Uterus (tissue), 4 donors: ENCODE data around the gene TDRD10. TPM values are rescaled to one million over a fixed set of nuclear protein-coding genes. Genes with fewer than 3 reads are reported as not detected.
A peak's percentile ranks its signal among the peaks of the same experiment; 100 is the strongest.

Experiments
- DNase-seq, 2 donors: peaks; one replicate each; pipeline ENCODE4 v3.0.0-alpha.2; 2019 to 2020
- H3K27ac ChIP-seq, 2 donors: fragments of 200-600 bp; sonication (generic); 1 replicate in 1 of 2; 2 replicates in 1 of 2; pipeline ENCODE4 v1.5.1; 2016 to 2018
- H3K27me3 ChIP-seq, 2 donors: fragments of 200-600 bp; sonication (generic); one replicate each; pipeline ENCODE4 v1.5.1; 2018 to 2019; ENCODE audit warnings: control low read depth in 1 of 2
- H3K36me3 ChIP-seq, 2 donors: fragments of 200-600 bp; sonication (generic); one replicate each; pipeline ENCODE4 v1.5.1; 2019; ENCODE audit warnings: control low read depth in 1 of 2
- H3K4me1 ChIP-seq, 2 donors: fragments of 200-600 bp; sonication (generic); one replicate each; pipeline ENCODE4 v1.5.1; 2018 to 2019; ENCODE audit warnings: control low read depth in 1 of 2
- H3K4me3 ChIP-seq, 2 donors: fragments of 200-600 bp; sonication (generic); 1 replicate in 1 of 2; 2 replicates in 1 of 2; pipeline ENCODE4 v1.5.1; 2018 to 2019; ENCODE audit warnings: mild to moderate bottlenecking in 1 of 2
- H3K9me3 ChIP-seq, 2 donors: fragments of 200-600 bp; sonication (generic); one replicate each; pipeline ENCODE4 v1.5.1; 2019; ENCODE audit warnings: control low read depth in 1 of 2
- POLR2A ChIP-seq, 2 donors: fragments of 450-650 bp; IDR thresholded peaks; one replicate each; pipeline ENCODE4 v1.6.1; 2016; ENCODE audit warnings: antibody characterized with exemption in 2 of 2, mild to moderate bottlenecking in 1 of 2, moderate library complexity in 1 of 2
- intact Hi-C: fragments of 100-400 bp; cut with DNase I; formaldehyde crosslinking; loops from one replicate; pipeline ENCODE4 v1.15.1; 2023; ENCODE audit warnings: low total_unique reads
- total RNA-seq, 4 donors: library from RNA; depleted of rRNA in 3 of 4; stranded (reverse); fragments of >200 nt in 3 of 4; gene quantifications; one replicate each; pipeline versions ENCODE4 v1.1.0 to v1.2.4, GENCODE V29; 2014 to 2023
- TF ChIP-seq, protein P1 (sequence below), 4 experiments: fragments of 200-600 bp in 2 of 4; fragments of 450-650 bp in 2 of 4; sonication (generic) in 2 of 4; IDR thresholded peaks; one replicate each; pipeline ENCODE4 v1.5.1; 2016 to 2019; ENCODE audit warnings: antibody characterized with exemption in 4 of 4, mild to moderate bottlenecking in 2 of 4, moderate library complexity in 1 of 4
- donor health status: DM: yes; HTN: yes; CAD: no.

TDRD10 gene
- total RNA-seq, 4 donors from 2014 or later = 1.3 to 19.7 (median 6.9) TPM

DNA sequence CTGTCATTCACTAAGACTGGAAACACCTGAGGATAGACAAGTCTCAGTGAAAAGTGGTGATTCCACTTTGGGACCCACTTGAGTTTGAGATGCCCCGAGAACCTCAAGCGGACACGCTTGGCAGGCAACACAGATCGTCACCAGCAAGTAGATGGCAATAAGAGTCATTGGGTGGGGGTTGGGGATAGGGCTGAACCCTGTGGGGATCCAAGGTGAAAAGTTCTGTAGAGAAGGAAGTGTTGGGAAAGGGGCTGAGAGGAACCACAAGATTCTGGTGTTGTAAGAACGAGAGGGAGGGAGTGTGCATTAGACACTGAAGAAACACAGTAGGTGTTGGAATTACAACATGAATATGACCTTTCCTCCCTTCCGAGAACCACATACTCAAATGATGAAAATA lies 45.4 kb upstream of the TDRD10 start:
- no peak for DNase-seq
- no peak overlapping the region for H3K4me3 ChIP-seq
- no peak overlapping the region for H3K27ac ChIP-seq
- intact Hi-C loops = no loop called here
- TF ChIP-seq, protein P1, sequence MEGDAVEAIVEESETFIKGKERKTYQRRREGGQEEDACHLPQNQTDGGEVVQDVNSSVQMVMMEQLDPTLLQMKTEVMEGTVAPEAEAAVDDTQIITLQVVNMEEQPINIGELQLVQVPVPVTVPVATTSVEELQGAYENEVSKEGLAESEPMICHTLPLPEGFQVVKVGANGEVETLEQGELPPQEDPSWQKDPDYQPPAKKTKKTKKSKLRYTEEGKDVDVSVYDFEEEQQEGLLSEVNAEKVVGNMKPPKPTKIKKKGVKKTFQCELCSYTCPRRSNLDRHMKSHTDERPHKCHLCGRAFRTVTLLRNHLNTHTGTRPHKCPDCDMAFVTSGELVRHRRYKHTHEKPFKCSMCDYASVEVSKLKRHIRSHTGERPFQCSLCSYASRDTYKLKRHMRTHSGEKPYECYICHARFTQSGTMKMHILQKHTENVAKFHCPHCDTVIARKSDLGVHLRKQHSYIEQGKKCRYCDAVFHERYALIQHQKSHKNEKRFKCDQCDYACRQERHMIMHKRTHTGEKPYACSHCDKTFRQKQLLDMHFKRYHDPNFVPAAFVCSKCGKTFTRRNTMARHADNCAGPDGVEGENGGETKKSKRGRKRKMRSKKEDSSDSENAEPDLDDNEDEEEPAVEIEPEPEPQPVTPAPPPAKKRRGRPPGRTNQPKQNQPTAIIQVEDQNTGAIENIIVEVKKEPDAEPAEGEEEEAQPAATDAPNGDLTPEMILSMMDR (IDR thresholded peaks at IDR 0.05) = no peak
- TF ChIP-seq POLR2A (IDR thresholded peaks at IDR 0.05) = no peak
- H3K27me3 ChIP-seq = no peaks in the 10 kb centered on the region
- H3K36me3 ChIP-seq = no peaks in the 10 kb centered on the region
- H3K4me1 ChIP-seq = no peaks in the 10 kb centered on the region
- H3K9me3 ChIP-seq = no peaks in the 10 kb centered on the region

DNA sequence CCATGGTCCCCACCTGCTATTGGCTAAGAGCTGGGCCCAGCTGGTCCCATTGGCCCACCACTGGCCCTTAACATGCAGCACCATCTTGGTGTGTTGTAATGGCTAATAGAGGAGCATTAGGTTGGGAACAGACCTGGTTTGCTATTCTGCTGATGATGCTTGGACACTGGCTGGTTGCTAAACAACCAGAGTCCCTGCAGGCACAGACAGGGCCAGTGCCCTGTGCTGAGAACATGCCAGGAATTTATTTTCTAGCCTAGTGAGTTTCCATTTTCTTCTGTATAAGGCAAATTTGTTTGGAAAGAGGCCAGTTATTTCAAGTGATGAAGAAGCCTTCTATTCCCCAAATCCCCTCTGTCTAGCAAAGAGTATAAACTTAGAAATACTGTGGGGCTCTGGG lies 42.9 kb upstream of the TDRD10 start:
- H3K4me1 ChIP-seq = no peaks in the 10 kb centered on the region
- H3K27me3 ChIP-seq = no peaks in the 10 kb centered on the region
- H3K27ac ChIP-seq = no peak overlapping the region
- H3K9me3 ChIP-seq = no peaks in the 10 kb centered on the region
- no peaks in the 10 kb centered on the region for H3K36me3 ChIP-seq
- DNase-seq = no peak
- no peak for TF ChIP-seq POLR2A (IDR thresholded peaks at IDR 0.05)
- TF ChIP-seq, protein P1 (IDR thresholded peaks at IDR 0.05) = no peak
- intact Hi-C loops = no loop called here
- H3K4me3 ChIP-seq = no peak overlapping the region

DNA sequence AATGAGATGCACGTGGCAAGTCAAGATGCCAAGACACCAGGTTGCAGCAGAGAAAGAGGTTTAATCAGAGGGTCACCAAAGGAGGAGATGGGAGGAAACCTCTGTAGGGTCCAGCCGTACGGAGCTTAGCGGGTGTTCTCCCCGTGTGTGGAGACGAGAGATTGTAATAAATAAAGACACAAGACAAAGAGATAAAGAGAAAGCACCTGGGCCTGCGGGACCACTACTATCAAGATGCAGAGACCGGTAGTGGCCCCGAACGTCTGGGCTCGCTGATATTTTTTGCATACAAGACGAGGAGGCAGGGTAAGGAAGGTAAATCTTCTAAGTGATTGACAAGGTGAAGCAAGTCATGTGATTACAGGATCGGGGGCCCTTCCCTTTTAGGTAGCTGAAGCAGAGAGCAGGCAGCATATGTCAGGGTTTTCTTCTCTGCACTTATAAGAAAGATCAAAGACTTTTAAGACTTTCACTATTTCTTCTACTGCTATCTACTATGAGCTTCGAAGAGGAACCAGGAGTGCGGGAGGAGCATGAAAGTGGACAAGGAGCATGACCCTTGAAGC lies 41.2 kb upstream of the TDRD10 start:
- H3K27me3 ChIP-seq = no peaks in the 10 kb centered on the region
- H3K4me3 ChIP-seq = no peak overlapping the region
- H3K27ac ChIP-seq = no peak overlapping the region
- no peak for DNase-seq
- no peaks in the 10 kb centered on the region for H3K9me3 ChIP-seq
- TF ChIP-seq, protein P1 (IDR thresholded peaks at IDR 0.05) = no peak
- TF ChIP-seq POLR2A (IDR thresholded peaks at IDR 0.05) = no peak
- H3K36me3 ChIP-seq = no peaks in the 10 kb centered on the region
- intact Hi-C loops = no loop called here
- H3K4me1 ChIP-seq = no peaks in the 10 kb centered on the region

DNA sequence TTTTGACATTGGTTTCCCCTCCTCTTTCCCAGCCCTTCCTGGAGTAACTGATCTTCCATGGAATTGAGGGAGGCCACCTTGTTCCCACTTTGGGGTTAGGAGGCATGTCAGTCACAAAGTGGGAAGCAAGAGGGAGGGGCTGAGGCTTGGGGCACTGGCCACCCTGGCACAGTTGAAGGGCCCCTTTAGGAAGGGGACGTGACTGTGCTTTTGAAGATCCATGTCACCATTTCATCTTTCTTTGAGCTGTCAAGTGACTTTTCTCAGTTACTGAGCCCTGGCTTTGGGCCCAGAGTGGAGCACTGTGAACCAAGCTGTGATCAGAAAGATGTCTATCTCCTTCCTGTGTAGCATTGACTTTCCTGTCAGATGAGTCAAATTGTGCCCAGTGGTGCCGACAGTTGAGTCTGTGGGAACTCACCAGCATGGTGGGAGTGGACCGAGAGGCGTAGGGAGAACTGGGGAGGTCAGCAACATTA lies 38.5 kb upstream of the TDRD10 start:
- DNase-seq = no peak

DNA sequence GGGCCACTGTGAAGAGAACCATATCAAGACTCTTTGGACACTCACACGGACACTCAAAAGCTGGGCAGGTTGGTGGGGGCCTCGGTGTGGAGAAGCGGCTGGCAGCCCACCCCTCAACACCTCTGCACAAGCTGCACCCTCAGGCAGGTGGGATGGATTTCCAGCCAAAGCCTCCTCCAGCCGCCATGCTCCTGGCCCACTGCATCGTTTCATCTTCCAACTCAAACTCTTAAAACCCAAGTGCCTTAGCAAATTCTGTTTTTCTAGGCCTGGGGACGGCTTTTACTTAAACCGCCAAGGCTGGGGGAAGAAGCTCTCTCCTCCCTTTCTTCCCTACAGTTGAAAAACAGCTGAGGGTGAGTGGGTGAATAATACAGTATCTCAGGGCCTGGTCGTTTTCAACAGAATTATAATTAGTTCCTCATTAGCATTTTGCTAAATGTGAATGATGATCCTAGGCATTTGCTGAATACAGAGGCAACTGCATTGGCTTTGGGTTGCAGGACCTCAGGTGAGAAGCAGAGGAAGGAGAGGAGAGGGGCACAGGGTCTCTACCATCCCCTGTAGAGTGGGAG lies 36.3 kb upstream of the TDRD10 start:
- no peaks in the 10 kb centered on the region for H3K27me3 ChIP-seq
- DNase-seq = no peak
- no peak overlapping the region for H3K4me3 ChIP-seq
- H3K36me3 ChIP-seq = no peaks in the 10 kb centered on the region
- peak overlapping the region; percentile 21 to 53 for H3K27ac ChIP-seq
- no peaks in the 10 kb centered on the region for H3K4me1 ChIP-seq
- intact Hi-C loops = no loop called here
- TF ChIP-seq, protein P1 (IDR thresholded peaks at IDR 0.05) = no peak
- no peak for TF ChIP-seq POLR2A (IDR thresholded peaks at IDR 0.05)
- H3K9me3 ChIP-seq = no peaks in the 10 kb centered on the region

More for the DNA sequence above, 38.5 kb upstream of the TDRD10 start:
- TF ChIP-seq, protein P1 (IDR thresholded peaks at IDR 0.05) = no peak
- TF ChIP-seq POLR2A (IDR thresholded peaks at IDR 0.05) = no peak
- Histone ChIP-seq H3K36me3 (no peaks in the 10 kb centered on the region), H3K27me3 (no peaks in the 10 kb centered on the region), H3K4me1 (no peaks in the 10 kb centered on the region), H3K9me3 (no peaks in the 10 kb centered on the region), H3K4me3 (no peak overlapping the region), H3K27ac (peak overlapping the region; percentile 7 to 53)
- intact Hi-C loops = no loop called here
